ENCODE data around the gene GSPT2. TPM values are rescaled to one million over a fixed set of nuclear protein-coding genes. Genes with fewer than 3 reads are reported as not detected.

The GSPT2 gene
- total RNA-seq, 1 donor from 2014 or later: 8.6 TPM

Other genes starting within 250 kb of the GSPT2 start
- gene NUDT11, start 246.8 kb upstream of the GSPT2 start, total RNA-seq: not detected
- not detected for gene CENPVL3, start 124.5 kb upstream of the GSPT2 start, total RNA-seq
- gene CENPVL2, start 60.6 kb upstream of the GSPT2 start, total RNA-seq: not detected
- not detected for gene CENPVL1, start 32.9 kb upstream of the GSPT2 start, total RNA-seq
- 79.9 TPM for gene MAGED1, start 150.2 kb downstream of the GSPT2 start, total RNA-seq

All from cardiac septum (tissue), 1 donor.